ENCODE measurements around the gene LHFPL3.

The LHFPL3 gene

GRCh38 chr7:104862719-104863118 is 534.3 kb downstream of the LHFPL3 start:
- no peak overlapping the region for H3K27ac ChIP-seq
- TF ChIP-seq ZFX (IDR thresholded peaks at IDR 0.05) (no peak), CTCF (conservative IDR thresholded peaks at IDR 0.05) (peak; percentile 74)

GRCh38 chr7:104873401-104873800 is 545.0 kb downstream of the LHFPL3 start:
- no peak for TF ChIP-seq ZFX (IDR thresholded peaks at IDR 0.05)
- TF ChIP-seq CTCF (conservative IDR thresholded peaks at IDR 0.05), result no peak
- H3K27ac ChIP-seq, result no peak overlapping the region

GRCh38 chr7:104878577-104878976 is 550.2 kb downstream of the LHFPL3 start:
- TF ChIP-seq ZFX (IDR thresholded peaks at IDR 0.05) (no peak), CTCF (conservative IDR thresholded peaks at IDR 0.05) (no peak)
- H3K27ac ChIP-seq, result no peak overlapping the region

GRCh38 chr7:104883248-104883717 is 554.9 kb downstream of the LHFPL3 start:
- peak overlapping the region; percentile 48; the same call in 1 of the 2 replicates for H3K27ac ChIP-seq
- TF ChIP-seq ZFX (IDR thresholded peaks at IDR 0.05) (no peak), CTCF (conservative IDR thresholded peaks at IDR 0.05) (0 out of 2 replicates have a peak, but pooled peaks have one; percentile 69)

GRCh38 chr7:104883718-104884452 is 555.5 kb downstream of the LHFPL3 start:
- TF ChIP-seq ZFX (IDR thresholded peaks at IDR 0.05) (no peak), CTCF (conservative IDR thresholded peaks at IDR 0.05) (peak; percentile 99)
- H3K27ac ChIP-seq, result peak overlapping the region; percentile 48

GRCh38 chr7:104886651-104887050 is 558.2 kb downstream of the LHFPL3 start:
- no peak for TF ChIP-seq CTCF (conservative IDR thresholded peaks at IDR 0.05)
- TF ChIP-seq ZFX (IDR thresholded peaks at IDR 0.05), result no peak
- no peak overlapping the region for H3K27ac ChIP-seq

- no peak for TF ChIP-seq CTCF (conservative IDR thresholded peaks at IDR 0.05)
- TF ChIP-seq ZFX (IDR thresholded peaks at IDR 0.05), result no peak
Measured at GRCh38 chr7:104890216-104890615, 561.8 kb downstream of the LHFPL3 start.

More at GRCh38 chr7:104890216-104890615, 561.8 kb downstream of the LHFPL3 start:
- no peak overlapping the region for H3K27ac ChIP-seq

Data from C4-2B (cell line).